ENCODE measurements around the gene CREB3L2.

The CREB3L2 gene

GRCh38 chr7:137829337-137829992 is 172.4 kb downstream of the CREB3L2 start:
- H3K4me3 ChIP-seq (ENCODE audit: insufficient read depth, low read length, poor library complexity, severe bottlenecking) = no peak overlapping the region
- TF ChIP-seq EZH2phosphoT487 (conservative IDR thresholded peaks at IDR 0.05; ENCODE audit: low read length) (no peak), CTCF (IDR thresholded peaks at IDR 0.05; ENCODE audit: insufficient read depth, low read length, poor library complexity, severe bottlenecking) (no peak)
- H2AFZ ChIP-seq (ENCODE audit: low read depth, low read length, severe bottlenecking) = no peak overlapping the region
- H3K9me2 ChIP-seq (replicated peaks; ENCODE audit: insufficient read depth, low read length) = no peaks in the 10 kb centered on the region
- no peaks in the 10 kb centered on the region for H3K36me3 ChIP-seq (ENCODE audit: low read length)
- H3K27ac ChIP-seq (ENCODE audit: low read depth, low read length) = no peak overlapping the region
- no peaks in the 10 kb centered on the region for H3F3A ChIP-seq (ENCODE audit: insufficient read depth)
- H3K27me3 ChIP-seq (ENCODE audit: low read length) = no peaks in the 10 kb centered on the region
- H3K4me2 ChIP-seq (ENCODE audit: low read depth, low read length, poor library complexity, severe bottlenecking) = no peak overlapping the region
- H3K9ac ChIP-seq (ENCODE audit: low read length) = no peak overlapping the region
- H4K20me1 ChIP-seq (ENCODE audit: low read depth, low read length) = no peaks in the 10 kb centered on the region
- H3K79me2 ChIP-seq (ENCODE audit: insufficient read depth, low read length) = no peaks in the 10 kb centered on the region
- H3K9me3 ChIP-seq (ENCODE audit: insufficient read depth, low read length) = peaks cover 7% of the 10 kb centered on the region

DNA sequence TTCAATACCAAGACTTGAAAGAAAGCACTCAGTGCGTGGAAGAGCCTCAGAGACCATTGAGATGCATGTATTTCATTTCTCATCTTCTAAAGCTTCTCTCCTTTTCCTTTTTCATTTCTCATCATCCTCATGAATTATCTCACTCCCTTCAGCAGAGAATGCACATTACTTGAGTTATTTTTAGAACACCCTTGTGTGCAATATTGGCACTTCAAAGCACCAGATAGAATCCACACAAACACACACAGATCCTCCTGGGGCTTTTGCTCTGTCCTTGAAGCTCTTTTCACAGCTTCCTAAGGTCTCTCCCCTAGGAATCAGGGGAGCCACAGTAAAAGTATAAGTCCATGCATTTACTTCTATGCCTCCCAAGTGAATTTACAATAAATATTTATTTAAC is 173.4 kb downstream of the CREB3L2 start:
- H4K20me1 ChIP-seq (ENCODE audit: low read depth, low read length) = no peaks in the 10 kb centered on the region
- TF ChIP-seq EZH2phosphoT487 (conservative IDR thresholded peaks at IDR 0.05; ENCODE audit: low read length) = no peak
- TF ChIP-seq CTCF (IDR thresholded peaks at IDR 0.05; ENCODE audit: insufficient read depth, low read length, poor library complexity, severe bottlenecking) = no peak
- H3K9me2 ChIP-seq (replicated peaks; ENCODE audit: insufficient read depth, low read length) = no peaks in the 10 kb centered on the region
- no peak overlapping the region for H2AFZ ChIP-seq (ENCODE audit: low read depth, low read length, severe bottlenecking)
- H3K27ac ChIP-seq (ENCODE audit: low read depth, low read length) = no peak overlapping the region
- H3K4me3 ChIP-seq (ENCODE audit: insufficient read depth, low read length, poor library complexity, severe bottlenecking) = no peak overlapping the region
- H3K4me2 ChIP-seq (ENCODE audit: low read depth, low read length, poor library complexity, severe bottlenecking) = no peak overlapping the region
- H3F3A ChIP-seq (ENCODE audit: insufficient read depth) = no peaks in the 10 kb centered on the region
- H3K9me3 ChIP-seq (ENCODE audit: insufficient read depth, low read length) = peaks cover 7% of the 10 kb centered on the region
- H3K79me2 ChIP-seq (ENCODE audit: insufficient read depth, low read length) = no peaks in the 10 kb centered on the region
- no peaks in the 10 kb centered on the region for H3K36me3 ChIP-seq (ENCODE audit: low read length)
- no peak overlapping the region for H3K9ac ChIP-seq (ENCODE audit: low read length)
- no peaks in the 10 kb centered on the region for H3K27me3 ChIP-seq (ENCODE audit: low read length)

GRCh38 chr7:137825489-137825888 is 176.4 kb downstream of the CREB3L2 start:
- TF ChIP-seq CTCF (IDR thresholded peaks at IDR 0.05; ENCODE audit: insufficient read depth, low read length, poor library complexity, severe bottlenecking) (no peak), EZH2phosphoT487 (conservative IDR thresholded peaks at IDR 0.05; ENCODE audit: low read length) (no peak)
- H3K27me3 ChIP-seq (ENCODE audit: low read length) = no peaks in the 10 kb centered on the region
- H3K36me3 ChIP-seq (ENCODE audit: low read length) = no peaks in the 10 kb centered on the region
- H3K27ac ChIP-seq (ENCODE audit: low read depth, low read length) = no peak overlapping the region
- H2AFZ ChIP-seq (ENCODE audit: low read depth, low read length, severe bottlenecking) = no peak overlapping the region
- no peak overlapping the region for H3K4me2 ChIP-seq (ENCODE audit: low read depth, low read length, poor library complexity, severe bottlenecking)
- no peaks in the 10 kb centered on the region for H3F3A ChIP-seq (ENCODE audit: insufficient read depth)
- H3K9me3 ChIP-seq (ENCODE audit: insufficient read depth, low read length) = no peaks in the 10 kb centered on the region
- H3K9ac ChIP-seq (ENCODE audit: low read length) = no peak overlapping the region
- H3K9me2 ChIP-seq (replicated peaks; ENCODE audit: insufficient read depth, low read length) = no peaks in the 10 kb centered on the region
- no peaks in the 10 kb centered on the region for H4K20me1 ChIP-seq (ENCODE audit: low read depth, low read length)
- H3K79me2 ChIP-seq (ENCODE audit: insufficient read depth, low read length) = no peaks in the 10 kb centered on the region
- no peak overlapping the region for H3K4me3 ChIP-seq (ENCODE audit: insufficient read depth, low read length, poor library complexity, severe bottlenecking)

All from SU-DHL-6 (cell line).